ENCODE data around the gene EDDM3A. TPM values are rescaled to one million over a fixed set of nuclear protein-coding genes. Genes with fewer than 3 reads are reported as not detected.
"Not testable (repeated sequence)": the region's sequence is repeated elsewhere in the genome, so short reads cannot be mapped to it uniquely, and the experiment has no call there.

The EDDM3A gene
- total RNA-seq, 2 experiments from 2014 or later: not detected

DNA sequence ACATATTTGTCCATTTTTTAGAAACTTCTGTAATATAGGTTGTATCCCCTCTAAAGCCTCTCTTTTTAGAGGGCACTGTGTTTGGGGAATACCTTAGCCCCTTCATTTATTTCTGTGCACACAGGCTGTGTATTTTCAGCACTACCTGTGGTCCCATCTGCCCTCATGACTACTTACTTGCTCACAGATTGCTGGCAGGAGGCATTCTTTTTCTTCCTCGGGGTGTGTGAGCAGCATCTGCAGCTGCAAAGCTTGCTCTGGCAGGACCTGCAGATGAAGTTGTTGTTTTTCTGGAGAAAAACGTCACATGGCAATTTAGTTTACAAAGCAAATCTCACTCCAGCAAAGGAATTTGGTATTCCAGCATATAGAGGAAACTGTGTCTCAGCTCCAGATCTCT, 32.8 kb upstream of the EDDM3A start:
- no peaks in the 10 kb centered on the region for H3K9me3 Mint-ChIP-seq (ENCODE audit: insufficient read depth)
- H3K27me3 Mint-ChIP-seq (ENCODE audit: low read depth): peaks cover 11% of the 10 kb centered on the region
- no peak for DNase-seq
- H3K27ac Mint-ChIP-seq: no peak overlapping the region
- no peaks in the 10 kb centered on the region for H3K36me3 Mint-ChIP-seq (ENCODE audit: low read depth)
- H3K4me3 Mint-ChIP-seq: no peak overlapping the region
- CTCF ChIA-PET: no interaction called here
- H3K4me1 Mint-ChIP-seq (ENCODE audit: low read depth): no peaks in the 10 kb centered on the region
- no peak for ATAC-seq
- POLR2A ChIA-PET: no interaction called here

DNA sequence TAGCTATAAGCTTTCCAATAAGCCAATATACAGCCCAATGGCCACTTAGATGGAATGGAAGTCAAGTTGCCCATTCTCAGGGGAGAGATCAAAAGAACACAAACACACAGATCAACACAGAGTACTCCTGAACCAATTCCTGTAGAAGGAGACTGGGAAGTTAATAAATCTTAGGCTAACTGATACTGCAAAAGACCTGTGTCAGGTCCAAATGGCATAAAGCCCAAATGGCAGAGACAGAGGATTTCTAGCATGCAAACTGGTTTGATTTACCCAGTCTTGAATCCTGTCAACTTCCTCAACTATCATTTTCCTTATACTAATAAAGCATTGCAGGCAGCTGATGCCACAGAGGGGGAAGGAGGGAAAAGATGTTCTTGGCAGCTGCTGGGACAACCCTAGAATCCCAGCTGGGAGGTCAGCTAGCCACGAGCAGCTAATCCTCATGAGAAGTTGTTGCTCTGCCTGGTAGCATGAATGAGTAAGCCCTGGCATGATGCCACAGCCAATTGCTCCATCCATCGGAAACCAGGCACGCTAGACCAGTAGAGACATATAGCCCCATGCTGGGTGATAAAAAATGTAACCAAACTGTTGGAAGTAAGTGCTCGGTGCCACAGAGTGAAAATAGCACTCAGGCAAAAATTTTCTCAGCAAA, 31.0 kb upstream of the EDDM3A start:
- H3K4me1 Mint-ChIP-seq (ENCODE audit: low read depth): no peaks in the 10 kb centered on the region
- ChIA-PET CTCF (interaction anchor here (0.8 to 1.6 kb wide), 2 partner anchors 51 to 143 kb away, joined by 3 to 4 read pairs; no protein-coding TSS in a partner anchor), POLR2A (no interaction called here)
- no peak for DNase-seq
- no peaks in the 10 kb centered on the region for H3K9me3 Mint-ChIP-seq (ENCODE audit: insufficient read depth)
- H3K27me3 Mint-ChIP-seq (ENCODE audit: low read depth): peaks cover 11% of the 10 kb centered on the region
- H3K27ac Mint-ChIP-seq: no peak overlapping the region
- no peaks in the 10 kb centered on the region for H3K36me3 Mint-ChIP-seq (ENCODE audit: low read depth)
- H3K4me3 Mint-ChIP-seq: no peak overlapping the region
- no peak for ATAC-seq

DNA sequence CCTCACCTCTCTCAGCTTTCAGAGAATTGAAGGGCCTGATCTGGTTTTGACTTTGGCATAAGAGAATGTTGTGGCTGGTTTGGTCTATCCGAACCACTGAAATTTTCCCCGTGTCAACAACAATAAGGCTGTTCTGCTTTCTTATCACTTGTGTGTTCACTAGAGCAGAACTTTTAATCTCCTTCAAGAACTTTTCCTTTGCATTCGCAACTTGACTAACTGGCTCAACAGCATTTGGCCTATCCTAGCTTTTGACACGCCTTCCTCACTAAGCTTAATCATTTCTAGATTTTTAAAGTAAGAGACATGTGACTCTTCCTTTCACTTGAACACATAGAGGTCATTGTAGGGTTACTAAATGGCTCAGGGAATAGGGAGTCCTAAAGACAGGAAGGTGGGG, 25.9 kb upstream of the EDDM3A start:
- ATAC-seq: no peak
- H3K4me1 Mint-ChIP-seq (ENCODE audit: low read depth): no peaks in the 10 kb centered on the region
- H3K4me3 Mint-ChIP-seq: no peak overlapping the region
- H3K27ac Mint-ChIP-seq: no peak overlapping the region
- no peak for DNase-seq
- H3K9me3 Mint-ChIP-seq (ENCODE audit: insufficient read depth): no peaks in the 10 kb centered on the region
- H3K27me3 Mint-ChIP-seq (ENCODE audit: low read depth): peaks cover 17% of the 10 kb centered on the region
- no peaks in the 10 kb centered on the region for H3K36me3 Mint-ChIP-seq (ENCODE audit: low read depth)
- ChIA-PET POLR2A (no interaction called here), CTCF (interaction anchor here (0.7 kb wide), 1 partner anchor 27 kb away, joined by 3 read pairs; no protein-coding TSS in a partner anchor)

DNA sequence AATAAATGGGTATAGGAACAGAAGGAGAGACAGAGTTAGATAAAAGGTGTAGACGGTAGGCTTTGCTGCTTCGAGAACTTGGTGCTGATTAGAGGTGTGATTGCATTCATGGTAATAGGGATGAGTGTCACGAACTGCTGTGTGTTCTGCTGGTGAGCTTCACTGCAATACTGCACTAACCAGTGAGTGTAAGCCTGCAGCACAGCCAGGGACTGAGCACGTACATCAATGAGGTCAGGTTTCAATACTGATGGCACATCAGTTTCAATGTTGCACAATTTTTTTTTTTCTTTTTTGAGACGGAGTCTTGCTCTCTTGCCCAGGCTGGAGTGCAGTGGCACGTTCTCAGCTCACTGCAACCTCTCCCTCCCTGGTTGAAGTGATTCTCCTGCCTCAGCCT, 24.9 kb upstream of the EDDM3A start:
- Mint-ChIP-seq H3K4me3 (no peak overlapping the region), H3K9me3 (ENCODE audit: insufficient read depth) (no peaks in the 10 kb centered on the region), H3K27me3 (ENCODE audit: low read depth) (peaks cover 14% of the 10 kb centered on the region), H3K27ac (no peak overlapping the region), H3K36me3 (ENCODE audit: low read depth) (no peaks in the 10 kb centered on the region), H3K4me1 (ENCODE audit: low read depth) (no peaks in the 10 kb centered on the region)
- POLR2A ChIA-PET: no interaction called here
- ATAC-seq (no peak), DNase-seq (no peak)
- CTCF ChIA-PET: no interaction called here

DNA sequence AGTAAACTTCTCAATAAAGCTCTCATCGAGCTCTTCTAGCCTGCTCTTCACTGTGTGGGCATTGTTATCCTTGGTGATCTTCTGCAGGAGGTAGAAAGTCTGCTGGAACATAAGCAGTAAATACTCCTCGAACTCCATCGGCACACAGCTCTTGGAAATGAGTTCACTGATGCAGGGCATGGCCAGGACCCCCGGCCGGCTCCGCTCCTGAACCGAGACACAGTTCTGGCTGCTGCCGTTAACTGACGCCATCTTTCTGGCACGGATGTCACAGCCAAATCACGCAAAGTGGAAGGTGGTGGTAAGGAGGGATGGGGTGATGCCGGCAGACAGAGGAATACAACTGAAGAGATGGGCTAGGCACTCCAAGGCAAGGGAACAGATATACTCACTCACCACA, 23.7 kb upstream of the EDDM3A start:
- ATAC-seq (no peak), DNase-seq (no peak)
- no peaks in the 10 kb centered on the region for H3K4me1 Mint-ChIP-seq (ENCODE audit: low read depth)
- no peaks in the 10 kb centered on the region for H3K36me3 Mint-ChIP-seq (ENCODE audit: low read depth)
- no peak overlapping the region for H3K27ac Mint-ChIP-seq
- ChIA-PET CTCF (interaction anchor here (0.9 kb wide), 1 partner anchor 152 kb away, joined by 3 read pairs; no protein-coding TSS in a partner anchor), POLR2A (no interaction called here)
- H3K4me3 Mint-ChIP-seq: no peak overlapping the region
- peaks cover 23% of the 10 kb centered on the region for H3K27me3 Mint-ChIP-seq (ENCODE audit: low read depth)
- H3K9me3 Mint-ChIP-seq (ENCODE audit: insufficient read depth): no peaks in the 10 kb centered on the region

DNA sequence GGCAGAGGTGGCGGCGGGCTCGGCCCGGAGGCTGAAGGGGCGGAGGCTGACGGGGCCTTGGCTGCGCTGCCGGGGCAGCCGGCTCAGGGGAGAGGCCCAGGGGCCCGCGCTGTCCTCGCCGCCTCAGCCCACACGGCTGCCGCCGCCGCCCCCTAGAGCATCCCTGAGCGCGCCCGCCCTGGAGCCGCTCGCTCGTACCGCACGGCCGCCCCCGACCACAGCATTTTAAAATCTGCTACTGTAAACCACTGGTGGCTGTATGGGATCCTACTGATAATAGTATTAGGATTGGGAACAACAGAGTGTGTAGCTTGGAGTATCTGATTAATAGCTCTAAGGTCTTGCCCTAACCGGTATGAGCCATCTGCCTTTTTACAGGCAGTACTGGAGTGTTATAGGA, 22.2 kb upstream of the EDDM3A start:
- DNase-seq (no peak), ATAC-seq (no peak)
- Mint-ChIP-seq H3K4me3 (no peak overlapping the region), H3K27me3 (ENCODE audit: low read depth) (peaks cover 27% of the 10 kb centered on the region), H3K4me1 (ENCODE audit: low read depth) (no peaks in the 10 kb centered on the region), H3K27ac (no peak overlapping the region), H3K36me3 (ENCODE audit: low read depth) (no peaks in the 10 kb centered on the region), H3K9me3 (ENCODE audit: insufficient read depth) (no peaks in the 10 kb centered on the region)
- ChIA-PET POLR2A (no interaction called here), CTCF (no interaction called here)

DNA sequence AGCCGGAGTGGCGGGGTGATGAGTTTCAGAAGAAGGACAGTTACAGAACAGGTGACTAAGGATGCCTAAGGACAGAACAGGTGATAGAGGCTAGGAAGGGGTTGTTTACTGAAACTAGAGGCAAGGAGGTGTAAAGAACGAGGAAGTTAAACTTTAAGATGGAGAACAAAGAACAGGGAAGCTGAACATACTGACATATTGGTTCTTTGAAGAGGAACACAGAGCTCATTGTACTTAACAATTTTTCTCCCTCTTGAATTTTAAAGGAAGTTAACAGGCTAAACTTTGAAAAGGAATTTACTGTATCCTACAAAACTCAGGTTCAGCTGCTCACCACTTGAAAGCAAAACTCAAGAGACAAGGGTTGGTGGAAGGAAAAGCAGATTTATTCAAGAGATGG, 19.6 kb upstream of the EDDM3A start:
- H3K4me3 Mint-ChIP-seq; H3K36me3 Mint-ChIP-seq (ENCODE audit: low read depth); H3K4me1 Mint-ChIP-seq (ENCODE audit: low read depth); H3K27ac Mint-ChIP-seq; CTCF ChIA-PET; POLR2A ChIA-PET; ATAC-seq; DNase-seq; H3K9me3 Mint-ChIP-seq (ENCODE audit: insufficient read depth): not testable (repeated sequence)
- H3K27me3 Mint-ChIP-seq (ENCODE audit: low read depth): peaks cover 24% of the 10 kb centered on the region

DNA sequence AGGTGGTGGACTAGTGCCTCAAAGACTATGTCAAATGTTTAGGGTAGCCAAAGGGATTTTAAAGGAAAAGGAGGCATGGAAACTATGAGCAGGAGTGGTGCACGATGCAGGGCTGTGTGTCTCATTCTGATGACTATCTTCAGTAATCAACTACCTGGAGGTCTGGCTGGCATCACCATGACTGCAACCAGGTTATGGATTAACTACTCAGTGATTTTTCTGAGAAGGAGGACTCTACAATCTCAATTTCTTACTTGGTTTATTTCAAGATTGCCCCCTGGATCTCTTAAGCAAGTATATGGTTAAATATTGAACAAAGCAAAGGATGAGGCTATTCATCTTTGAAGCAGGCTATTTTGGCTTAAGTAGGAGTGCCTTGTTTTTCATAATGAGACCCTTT, 19.2 kb upstream of the EDDM3A start:
- Mint-ChIP-seq H3K27ac (no peak overlapping the region), H3K4me1 (ENCODE audit: low read depth) (no peaks in the 10 kb centered on the region), H3K27me3 (ENCODE audit: low read depth) (peaks cover 24% of the 10 kb centered on the region), H3K9me3 (ENCODE audit: insufficient read depth) (no peaks in the 10 kb centered on the region), H3K4me3 (no peak overlapping the region), H3K36me3 (ENCODE audit: low read depth) (no peaks in the 10 kb centered on the region)
- ATAC-seq (no peak), DNase-seq (no peak)
- ChIA-PET POLR2A (no interaction called here), CTCF (interaction anchor here (1.4 kb wide), 1 partner anchor 131 kb away, joined by 3 read pairs; no protein-coding TSS in a partner anchor)

DNA sequence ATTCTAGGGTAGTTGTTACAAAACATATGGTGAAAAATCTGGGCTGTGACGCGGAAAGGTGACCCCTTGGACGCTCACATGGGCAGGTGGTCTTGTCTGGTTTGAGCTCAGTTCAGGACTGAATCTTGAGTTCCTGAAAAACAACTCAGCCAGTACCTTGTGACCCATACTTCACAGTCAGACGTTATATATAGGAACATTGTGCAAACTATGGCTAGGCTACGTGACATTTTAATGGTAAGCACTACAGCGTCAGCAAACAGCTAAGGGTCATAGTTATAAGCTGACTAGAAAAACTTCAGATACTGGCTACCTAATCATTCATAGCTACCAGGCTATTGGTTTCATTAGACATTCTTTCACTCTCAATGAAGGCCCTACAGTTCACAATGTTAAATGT, 14.8 kb upstream of the EDDM3A start:
- H3K4me3 Mint-ChIP-seq: no peak overlapping the region
- H3K27ac Mint-ChIP-seq: no peak overlapping the region
- H3K9me3 Mint-ChIP-seq (ENCODE audit: insufficient read depth): no peaks in the 10 kb centered on the region
- no peak for DNase-seq
- H3K27me3 Mint-ChIP-seq (ENCODE audit: low read depth): peaks cover 13% of the 10 kb centered on the region
- ATAC-seq: no peak
- H3K4me1 Mint-ChIP-seq (ENCODE audit: low read depth): no peaks in the 10 kb centered on the region
- ChIA-PET POLR2A (no interaction called here), CTCF (interaction anchor here (0.9 kb wide), 1 partner anchor 127 kb away, joined by 3 read pairs; no protein-coding TSS in a partner anchor)
- H3K36me3 Mint-ChIP-seq (ENCODE audit: low read depth): no peaks in the 10 kb centered on the region

DNA sequence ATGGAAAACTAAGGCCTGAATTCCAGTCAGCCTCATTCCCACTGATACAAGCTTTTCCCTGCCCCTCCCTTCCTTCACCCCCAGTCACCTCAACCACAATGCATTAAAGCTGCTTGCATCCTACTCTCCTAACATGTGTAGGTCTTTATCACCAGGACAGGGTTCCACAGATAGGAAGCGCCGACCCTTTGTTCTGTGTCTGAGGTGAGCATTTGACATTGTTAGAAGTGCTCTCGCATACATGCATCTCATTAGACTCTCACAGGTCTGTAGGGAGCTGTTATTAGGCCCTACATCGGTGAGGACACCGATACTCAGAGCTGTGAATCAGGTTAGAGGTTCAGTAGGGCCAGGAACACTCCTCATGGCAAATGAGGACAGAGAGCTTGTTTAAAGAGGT, 13.2 kb upstream of the EDDM3A start:
- no peak for DNase-seq
- Mint-ChIP-seq H3K4me3 (no peak overlapping the region), H3K36me3 (ENCODE audit: low read depth) (no peaks in the 10 kb centered on the region), H3K27me3 (ENCODE audit: low read depth) (peaks cover 5% of the 10 kb centered on the region), H3K4me1 (ENCODE audit: low read depth) (no peaks in the 10 kb centered on the region), H3K9me3 (ENCODE audit: insufficient read depth) (no peaks in the 10 kb centered on the region), H3K27ac (no peak overlapping the region)
- no peak for ATAC-seq
- POLR2A ChIA-PET: no interaction called here
- CTCF ChIA-PET: no interaction called here

DNA sequence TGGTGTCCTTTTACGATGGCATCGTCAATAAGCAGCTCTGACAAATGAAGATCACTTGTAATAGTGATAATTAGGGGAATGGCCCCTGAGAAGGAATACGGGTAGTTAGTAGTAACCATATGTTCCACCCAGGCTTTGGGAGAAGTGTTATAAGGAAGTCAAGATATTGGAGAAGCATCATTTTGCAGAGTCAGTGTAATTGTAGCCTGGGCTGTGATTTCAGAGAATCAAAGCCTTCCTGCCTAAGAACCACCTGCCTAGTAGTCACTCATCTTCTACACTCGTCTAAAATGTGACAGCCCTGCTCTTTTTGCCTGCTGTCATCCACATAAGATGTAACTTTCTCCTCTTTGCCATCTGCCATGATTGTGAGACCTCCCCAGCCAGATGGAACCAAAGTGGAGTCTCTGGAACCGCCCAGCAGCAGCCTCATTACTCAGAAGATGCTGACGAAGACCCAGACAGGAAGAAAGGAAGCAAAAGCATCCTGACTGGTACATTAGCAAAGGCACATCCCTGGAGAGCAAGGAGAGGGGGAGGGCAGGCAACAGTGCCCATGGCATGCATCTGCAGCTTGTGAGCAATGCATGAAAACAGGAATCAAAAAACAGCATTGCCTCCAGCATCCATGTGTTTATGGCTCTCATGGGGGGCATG, 12.6 kb upstream of the EDDM3A start:
- CTCF ChIA-PET: no interaction called here

DNA sequence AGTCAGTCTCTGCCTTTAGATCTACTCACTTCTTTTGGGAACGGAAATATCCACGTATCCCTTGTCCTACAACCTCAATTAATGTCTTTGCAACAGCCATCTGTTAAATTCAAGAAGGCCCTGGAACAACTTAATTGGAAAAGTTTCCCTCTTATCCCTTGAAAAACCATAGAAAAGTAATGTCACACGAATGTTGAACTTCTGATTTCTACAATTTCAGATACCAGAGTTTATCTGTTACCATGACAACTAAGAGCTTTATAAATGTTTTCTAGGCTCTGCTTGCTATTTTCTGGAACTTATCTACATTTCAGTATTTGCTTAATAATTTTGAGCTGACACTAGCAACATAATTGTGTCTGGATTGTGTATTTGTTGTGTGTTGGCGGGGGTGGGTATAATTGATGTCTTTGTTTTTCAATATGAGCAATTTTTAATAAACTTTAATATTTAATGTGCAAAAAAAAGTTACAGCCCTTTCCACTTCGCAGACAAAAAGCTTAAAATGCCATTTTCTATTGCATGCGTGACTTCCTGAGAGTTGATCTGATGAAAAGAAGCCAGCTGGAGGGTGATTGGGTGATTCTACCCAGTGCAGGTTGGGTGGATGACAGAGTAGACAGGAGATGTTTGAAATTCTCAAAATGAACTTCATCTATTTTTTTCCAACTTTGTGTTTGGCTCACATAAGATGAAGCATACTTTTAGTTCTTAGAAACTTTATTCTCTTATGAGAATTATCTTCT, 11.8 kb upstream of the EDDM3A start:
- POLR2A ChIA-PET: no interaction called here
- CTCF ChIA-PET: no interaction called here
- Mint-ChIP-seq H3K36me3 (ENCODE audit: low read depth) (no peaks in the 10 kb centered on the region), H3K9me3 (ENCODE audit: insufficient read depth) (no peaks in the 10 kb centered on the region), H3K27me3 (ENCODE audit: low read depth) (no peaks in the 10 kb centered on the region), H3K27ac (no peak overlapping the region), H3K4me3 (no peak overlapping the region), H3K4me1 (ENCODE audit: low read depth) (no peaks in the 10 kb centered on the region)
- ATAC-seq (no peak), DNase-seq (no peak)

More for the DNA sequence above, 12.6 kb upstream of the EDDM3A start:
- ATAC-seq (no peak), DNase-seq (no peak)
- Mint-ChIP-seq H3K4me3 (no peak overlapping the region), H3K27ac (no peak overlapping the region), H3K9me3 (ENCODE audit: insufficient read depth) (no peaks in the 10 kb centered on the region), H3K4me1 (ENCODE audit: low read depth) (no peaks in the 10 kb centered on the region), H3K27me3 (ENCODE audit: low read depth) (no peaks in the 10 kb centered on the region), H3K36me3 (ENCODE audit: low read depth) (no peaks in the 10 kb centered on the region)
- POLR2A ChIA-PET: no interaction called here

Data from activated CD8-positive, alpha-beta T cell treated with anti-CD3 and anti-CD28 coated beads, Interleukin-2, amount 10 ng/mL, durations not matched to agents 7 days and 5 days (primary cell).